Neuronal stem cell (in vitro differentiated cells): Measurements from ENCODE around the gene MIEN1.
"Not testable (repeated sequence)": the region's sequence is repeated elsewhere in the genome, so short reads cannot be mapped to it uniquely, and the experiment has no call there.

Source experiments
- DNase-seq: peaks from one replicate; pipeline ENCODE4 v3.0.0-alpha.2; 2013; ENCODE audit warnings: low spot score
- H2AFZ ChIP-seq: one replicate; pipeline ENCODE4 v1.6.1; 2013; ENCODE audit warnings: mild to moderate bottlenecking, low read length, inconsistent platforms
- H2AK5ac ChIP-seq: 2 replicates; pipeline ENCODE4 v1.6.1; 2013; ENCODE audit warnings: low read depth, mild to moderate bottlenecking, inconsistent platforms, low read length, moderate library complexity, mixed read lengths
- H2BK120ac ChIP-seq: 2 replicates; pipeline ENCODE4 v1.6.1; 2013; ENCODE audit warnings: low read depth, mild to moderate bottlenecking, inconsistent platforms, low read length, moderate library complexity, mixed read lengths
- H2BK12ac ChIP-seq: one replicate; pipeline ENCODE4 v1.6.1; 2013; ENCODE audit warnings: low read length, inconsistent platforms
- H2BK15ac ChIP-seq: 2 replicates; pipeline ENCODE4 v1.6.1; 2013; ENCODE audit warnings: mild to moderate bottlenecking, low read length, inconsistent platforms, mixed read lengths
- H2BK5ac ChIP-seq: one replicate; pipeline ENCODE4 v1.6.1; 2013; ENCODE audit warnings: inconsistent platforms, mild to moderate bottlenecking, low read length, moderate library complexity
- H3K14ac ChIP-seq: one replicate; pipeline ENCODE4 v1.6.1; 2013; ENCODE audit warnings: low read length, inconsistent platforms
- H3K18ac ChIP-seq: 2 replicates; pipeline ENCODE4 v1.6.1; 2013; ENCODE audit warnings: low read length, inconsistent platforms
- H3K23ac ChIP-seq: 2 replicates; pipeline ENCODE4 v1.6.1; 2013; ENCODE audit warnings: low read depth, mild to moderate bottlenecking, mixed read lengths, low read length, inconsistent platforms; ENCODE audit not compliant: poor library complexity
- H3K27ac ChIP-seq: replicated peaks from 3 replicates; pipeline ENCODE4 v1.5.1; 2013; ENCODE audit warnings: low read length, inconsistent platforms
- H3K27me3 ChIP-seq, 3 experiments: 2 replicates each; pipeline ENCODE4 v1.6.1; 2013; ENCODE audit warnings: low read length in 3 of 3, mild to moderate bottlenecking in 2 of 3, inconsistent platforms in 1 of 3, low read depth in 1 of 3, mixed read lengths in 1 of 3, moderate library complexity in 1 of 3; ENCODE audit not compliant: control insufficient read depth in 3 of 3, insufficient read depth in 3 of 3
- H3K36me3 ChIP-seq, 2 donors: replicated peaks in 1 of 2; 2 replicates each; pipeline ENCODE4 v1.6.1; 2013; ENCODE audit warnings: low read length in 2 of 2; ENCODE audit not compliant: control insufficient read depth in 2 of 2, insufficient read depth in 2 of 2
- H3K4ac ChIP-seq: 2 replicates; pipeline ENCODE4 v1.6.1; 2013; ENCODE audit warnings: inconsistent platforms, mild to moderate bottlenecking, low read length, moderate library complexity
- H3K4me1 ChIP-seq, 2 donors: 1 replicate in 1 of 2; 2 replicates in 1 of 2; pipeline ENCODE4 v1.6.1; 2013; ENCODE audit warnings: low read length in 2 of 2, low read depth in 1 of 2; ENCODE audit not compliant: control insufficient read depth in 2 of 2, insufficient read depth in 1 of 2
- H3K4me2 ChIP-seq: one replicate; pipeline ENCODE4 v1.6.1; 2013; ENCODE audit warnings: mild to moderate bottlenecking, low read length, inconsistent platforms; ENCODE audit not compliant: insufficient read depth, poor library complexity, severe bottlenecking
- H3K4me3 ChIP-seq, 2 donors: 2 replicates each; pipeline ENCODE4 v1.5.1; 2013; ENCODE audit warnings: low read length in 2 of 2, mild to moderate bottlenecking in 2 of 2, inconsistent platforms in 1 of 2, moderate library complexity in 1 of 2
- H3K79me1 ChIP-seq: one replicate; pipeline ENCODE4 v1.6.1; 2013; ENCODE audit warnings: low read depth, mild to moderate bottlenecking, inconsistent platforms, low read length, moderate library complexity
- H3K9ac ChIP-seq: one replicate; pipeline ENCODE4 v1.6.1; 2013; ENCODE audit warnings: mild to moderate bottlenecking, low read depth, low read length, inconsistent platforms; ENCODE audit not compliant: poor library complexity
- H3K9me3 ChIP-seq, 2 donors: replicated peaks in 1 of 2; 2 replicates each; pipeline versions ENCODE3 to v1.6.1; 2013; ENCODE audit warnings: low read length in 2 of 2, mild to moderate bottlenecking in 2 of 2, inconsistent platforms in 1 of 2, low read depth in 1 of 2, mixed read lengths in 1 of 2, moderate library complexity in 1 of 2; ENCODE audit not compliant: control insufficient read depth in 2 of 2, insufficient read depth in 1 of 2
- H4K8ac ChIP-seq: one replicate; pipeline ENCODE4 v1.6.1; 2013; ENCODE audit warnings: low read depth, mild to moderate bottlenecking, inconsistent platforms, low read length, moderate library complexity
- H4K91ac ChIP-seq: one replicate; pipeline ENCODE4 v1.6.1; 2013; ENCODE audit warnings: low read length, low read depth, mild to moderate bottlenecking, inconsistent platforms; ENCODE audit not compliant: poor library complexity
- WGBS, 2 donors: extraction: QIAGEN DNeasy Blood & Tissue Kit; methylation state at CpG; one replicate each; pipeline ENCODE4 v1.1.7; 2013; ENCODE audit warnings: missing lambda C conversion rate in 2 of 2, mixed read lengths in 1 of 2; ENCODE audit not compliant: insufficient read length in 2 of 2, insufficient replicate concordance in 1 of 2; ENCODE audit errors: extremely low coverage in 2 of 2; 5-methylcytosine and 5-hydroxymethylcytosine counted together

The MIEN1 gene

GRCh38 chr17:39714234-39714633, 16.1 kb downstream of the MIEN1 start:
- Histone ChIP-seq H3K4ac (no peak overlapping the region), H2AK5ac (no peak overlapping the region), H2AFZ (no peak overlapping the region), H2BK5ac (no peak overlapping the region), H3K4me3 (no peak overlapping the region), H3K27ac (no peak overlapping the region), H4K91ac (no peak overlapping the region), H2BK15ac (no peak overlapping the region), H3K4me2 (no peak overlapping the region), H3K9ac (no peak overlapping the region), H3K18ac (no peak overlapping the region), H3K23ac (no peak overlapping the region), H4K8ac (no peak overlapping the region), H3K14ac (no peak overlapping the region), H2BK120ac (no peak overlapping the region), H3K79me1 (peaks cover 8% of the 10 kb centered on the region), H3K36me3 (peaks cover 57 to 87% of the 10 kb centered on the region in 2 donors), H3K27me3 (no peaks in the 10 kb centered on the region), H3K9me3 (no peaks in the 10 kb centered on the region), H3K4me1 (no peaks in the 10 kb centered on the region), H2BK12ac (no peak overlapping the region)
- no peak for DNase-seq
- no CpG with 5 or more reads among the region's 4 CpGs for WGBS, 2 donors

DNA sequence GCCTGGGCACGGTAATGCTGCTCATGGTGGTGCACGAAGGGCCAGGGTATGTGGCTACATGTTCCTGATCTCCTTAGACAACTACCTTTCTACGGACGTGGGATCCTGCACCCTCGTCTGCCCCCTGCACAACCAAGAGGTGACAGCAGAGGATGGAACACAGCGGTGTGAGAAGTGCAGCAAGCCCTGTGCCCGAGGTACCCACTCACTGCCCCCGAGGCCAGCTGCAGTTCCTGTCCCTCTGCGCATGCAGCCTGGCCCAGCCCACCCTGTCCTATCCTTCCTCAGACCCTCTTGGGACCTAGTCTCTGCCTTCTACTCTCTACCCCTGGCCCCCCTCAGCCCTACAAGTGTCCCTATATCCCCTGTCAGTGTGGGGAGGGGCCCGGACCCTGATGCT, 18.5 kb downstream of the MIEN1 start:
- WGBS, 2 donors = no CpG with 5 or more reads among the region's 10 CpGs
- Histone ChIP-seq H3K4me1 (no peaks in the 10 kb centered on the region), H4K91ac (no peak overlapping the region), H3K79me1 (peaks cover 10% of the 10 kb centered on the region), H3K18ac (no peak overlapping the region), H2BK15ac (no peak overlapping the region), H3K14ac (no peak overlapping the region), H3K4me3 (no peak overlapping the region), H3K23ac (peak overlapping the region; percentile 39), H2AFZ (no peak overlapping the region), H2BK5ac (no peak overlapping the region), H3K27me3 (no peaks in the 10 kb centered on the region), H3K9ac (no peak overlapping the region), H3K27ac (no peak overlapping the region), H4K8ac (no peak overlapping the region), H2BK12ac (no peak overlapping the region), H2AK5ac (no peak overlapping the region), H3K4ac (no peak overlapping the region), H3K36me3 (peaks cover 66 to 88% of the 10 kb centered on the region in 2 donors), H3K9me3 (no peaks in the 10 kb centered on the region), H2BK120ac (no peak overlapping the region), H3K4me2 (no peak overlapping the region)
- no peak for DNase-seq

GRCh38 chr17:39711071-39711470, 19.3 kb downstream of the MIEN1 start:
- no CpG with 5 or more reads among the region's 11 CpGs for WGBS, 2 donors
- H2BK120ac ChIP-seq, H4K91ac ChIP-seq, H3K27ac ChIP-seq, H2BK5ac ChIP-seq, DNase-seq, H3K9me3 ChIP-seq, H2BK15ac ChIP-seq, H2AFZ ChIP-seq, H4K8ac ChIP-seq, H2BK12ac ChIP-seq, H3K14ac ChIP-seq, H3K18ac ChIP-seq, H3K27me3 ChIP-seq, H3K4me2 ChIP-seq, H3K23ac ChIP-seq, H3K4ac ChIP-seq, H3K4me3 ChIP-seq, H3K4me1 ChIP-seq, H2AK5ac ChIP-seq, H3K9ac ChIP-seq: not testable (repeated sequence)
- peaks cover 62 to 86% of the 10 kb centered on the region in 2 donors for H3K36me3 ChIP-seq
- peaks cover 15% of the 10 kb centered on the region for H3K79me1 ChIP-seq

GRCh38 chr17:39709998-39710964, 20.1 kb downstream of the MIEN1 start:
- no peak overlapping the region for H3K27ac ChIP-seq
- no peak overlapping the region for H4K91ac ChIP-seq
- H3K36me3 ChIP-seq = peaks cover 54 to 78% of the 10 kb centered on the region in 2 donors
- H3K4me2 ChIP-seq = no peak overlapping the region
- H3K27me3 ChIP-seq = no peaks in the 10 kb centered on the region
- no peak overlapping the region for H4K8ac ChIP-seq
- H3K9ac ChIP-seq = peak overlapping the region; percentile 17
- no peak overlapping the region for H3K14ac ChIP-seq
- H2BK120ac ChIP-seq = no peak overlapping the region
- H3K4ac ChIP-seq = no peak overlapping the region
- H3K4me1 ChIP-seq = peaks cover 0 to 4% of the 10 kb centered on the region in 2 donors
- no peak overlapping the region for H3K18ac ChIP-seq
- no peak overlapping the region for H2AFZ ChIP-seq
- peak overlapping the region in 1 of 2 donors; percentile 64 for H3K4me3 ChIP-seq
- peak overlapping the region; percentile 36 for H3K23ac ChIP-seq
- no peak overlapping the region for H2BK12ac ChIP-seq
- no CpG with 5 or more reads among the region's 20 CpGs for WGBS, 2 donors
- no peak overlapping the region for H2AK5ac ChIP-seq
- H3K9me3 ChIP-seq = no peaks in the 10 kb centered on the region
- no peak for DNase-seq
- H2BK15ac ChIP-seq = no peak overlapping the region
- H2BK5ac ChIP-seq = no peak overlapping the region
- H3K79me1 ChIP-seq = peaks cover 17% of the 10 kb centered on the region
